B cell (primary cell): ENCODE results near the gene IFT43. TPM values are rescaled to one million over a fixed set of nuclear protein-coding genes. Genes with fewer than 3 reads are reported as not detected.

Experiments used
- ATAC-seq: fragments of 200-7000 bp; cut with Tn5 transposase; one replicate; pipeline ENCODE4 v1.10.0; 2021; ENCODE audit warnings: low read depth, mild to moderate bottlenecking, moderate number of reproducible peaks, moderate library complexity
- CTCF ChIA-PET: fragments of 350-600 bp; sonication (Branson Sonifier 250); formaldehyde crosslinking; loops from one replicate; lab custom pipeline; 2021; ENCODE audit warnings: antibody characterized with exemption, inconsistent platforms; lab: Charles Lee
- POLR2A ChIA-PET: fragments of 350-600 bp; sonication (Branson Sonifier 250); formaldehyde crosslinking; loops from one replicate; lab custom pipeline; 2021; ENCODE audit warnings: antibody characterized with exemption; lab: Charles Lee
- DNase-seq: peaks from one replicate; pipeline ENCODE4 v3.0.0; 2013
- H2AFZ ChIP-seq: 2 replicates; pipeline ENCODE4 v1.6.1; 2012; ENCODE audit warnings: mild to moderate bottlenecking, low read depth, low read length; ENCODE audit not compliant: insufficient read depth, poor library complexity, severe bottlenecking
- H3K27ac ChIP-seq, 2 donors: 1 replicate in 1 of 2; 2 replicates in 1 of 2; pipeline ENCODE4 v1.5.1; 2012 to 2013; ENCODE audit warnings: low read length in 2 of 2, mild to moderate bottlenecking in 2 of 2, moderate library complexity in 1 of 2
- H3K27me3 ChIP-seq, 4 experiments: fragments of 200-600 bp in 1 of 4; sonication (generic) in 1 of 4; replicated peaks in 1 of 4; 1 replicate in 2 of 4; 2 replicates in 2 of 4; pipeline versions ENCODE4 v1.6.1 to v1.7.0; 2013 to 2016; ENCODE audit warnings: low read length in 3 of 4, mild to moderate bottlenecking in 2 of 4, mixed read lengths in 1 of 4, moderate library complexity in 1 of 4; ENCODE audit not compliant: insufficient read depth in 4 of 4, control insufficient read depth in 3 of 4; ENCODE audit errors: control extremely low read depth in 1 of 4
- H3K36me3 ChIP-seq, 2 experiments: replicated peaks in 1 of 2; 1 replicate in 1 of 2; 2 replicates in 1 of 2; pipeline versions ENCODE4 v1.6.1 to v1.7.1; 2013; ENCODE audit warnings: low read length in 1 of 2; ENCODE audit not compliant: insufficient read depth in 2 of 2, control insufficient read depth in 1 of 2; ENCODE audit errors: control extremely low read depth in 1 of 2, extremely low read depth in 1 of 2
- H3K4me1 ChIP-seq, 2 donors: fragments of 200-600 bp in 1 of 2; sonication (generic) in 1 of 2; 1 replicate in 1 of 2; 2 replicates in 1 of 2; pipeline versions ENCODE4 v1.5.1 to v1.6.1; 2013 to 2017; ENCODE audit warnings: low read length in 2 of 2; ENCODE audit not compliant: control insufficient read depth in 2 of 2, insufficient read depth in 2 of 2
- H3K4me2 ChIP-seq: replicated peaks from 2 replicates; pipeline ENCODE3; 2012; ENCODE audit warnings: mild to moderate bottlenecking, low read depth, low read length; ENCODE audit not compliant: poor library complexity, severe bottlenecking
- H3K4me3 ChIP-seq, 5 experiments: fragments of 200-600 bp in 1 of 5; sonication (generic) in 1 of 5; 1 replicate in 3 of 5; 2 replicates in 2 of 5; pipeline versions ENCODE4 v1.5.1 to v1.7.0; 2011 to 2016; ENCODE audit warnings: low read length in 4 of 5, mild to moderate bottlenecking in 4 of 5, low read depth in 2 of 5, control low read depth in 1 of 5, moderate library complexity in 1 of 5; ENCODE audit not compliant: insufficient read depth in 1 of 5; ENCODE audit errors: control extremely low read depth in 1 of 5, extremely low read depth in 1 of 5
- H3K79me2 ChIP-seq: fragments of 200-600 bp; sonication (generic); one replicate; pipeline ENCODE4 v1.6.0; 2016; ENCODE audit warnings: low read length; ENCODE audit not compliant: control insufficient read depth, insufficient read depth
- H3K9ac ChIP-seq: fragments of 200-600 bp; sonication (generic); 2 replicates; pipeline ENCODE4 v1.6.1; 2017; ENCODE audit warnings: mild to moderate bottlenecking, low read length, moderate library complexity
- H3K9me3 ChIP-seq, 3 donors: one replicate each; pipeline versions ENCODE4 v1.6.1 to v1.7.1; 2013; ENCODE audit warnings: low read length in 2 of 3; ENCODE audit not compliant: control insufficient read depth in 2 of 3, insufficient read depth in 1 of 3; ENCODE audit errors: control extremely low read depth in 1 of 3
- H4K20me1 ChIP-seq: 2 replicates; pipeline ENCODE4 v1.6.0; 2012; ENCODE audit warnings: mild to moderate bottlenecking, low read length; ENCODE audit not compliant: insufficient read depth, control insufficient read depth, poor library complexity, severe bottlenecking
- H3K27ac Mint-ChIP-seq: one replicate; pipeline ENCODE4 v1.8.0; 2021; ENCODE audit warnings: mixed read lengths
- H3K27me3 Mint-ChIP-seq: one replicate; pipeline ENCODE4 v1.8.0; 2021; ENCODE audit warnings: mixed read lengths
- H3K4me1 Mint-ChIP-seq: one replicate; pipeline ENCODE4 v1.8.0; 2021; ENCODE audit warnings: mixed read lengths
- H3K4me3 Mint-ChIP-seq: one replicate; pipeline ENCODE4 v1.8.0; 2021; ENCODE audit warnings: mixed read lengths
- H3K9me3 Mint-ChIP-seq: one replicate; pipeline ENCODE4 v1.8.0; 2022; ENCODE audit warnings: mixed read lengths; ENCODE audit not compliant: insufficient read depth
- CTCF ChIP-seq: fragments of 200-600 bp; IDR thresholded peaks from one replicate; pipeline ENCODE4 v1.8.0; 2022; ENCODE audit warnings: antibody characterized with exemption, mild to moderate bottlenecking
- EZH2 ChIP-seq: IDR thresholded peaks from 2 replicates; pipeline ENCODE4 v1.6.1; 2012; ENCODE audit warnings: borderline replicate concordance, low read depth, mild to moderate bottlenecking, moderate library complexity, low read length; ENCODE audit not compliant: insufficient read depth, poor library complexity, severe bottlenecking
- WGBS: methylation state at CpG from one replicate; pipeline ENCODE4 v1.1.5; 2013; ENCODE audit warnings: missing lambda C conversion rate; ENCODE audit not compliant: insufficient coverage; 5-methylcytosine and 5-hydroxymethylcytosine counted together
- intact Hi-C: fragments of 100-400 bp; cut with micrococcal nuclease; formaldehyde crosslinking; loops from one replicate; pipeline ENCODE4 v1.10.0; 2022
- polyA plus RNA-seq: library from polyadenylated mRNA; depleted of rRNA; stranded (reverse); fragments of >200 nt; gene quantifications from 2 replicates; pipeline ENCODE4 v1.2.3, GENCODE V29; 2012
- total RNA-seq, 2 donors: library from RNA; stranded (reverse); fragments of 120-200 nt in 1 of 2; gene quantifications; 1 replicate in 1 of 2; 2 replicates in 1 of 2; pipeline versions ENCODE4 v1.2.3 to v1.2.4, GENCODE V29; 2013 to 2022

Gene IFT43
- total and polyA plus RNA-seq, 2 donors (not counting 1 experiment from before 2014, with no cell fraction given), result 14.7 to 21.5 TPM

GRCh38 chr14:76053572-76054355 lies 68.2 kb downstream of the IFT43 start:
- 93% methylated on average over 11 of the region's 15 CpGs for WGBS
- ChIA-PET CTCF (interaction anchor here (1.2 to 4.0 kb wide), 8 partner anchors 19 to 594 kb away, joined by 3 to 46 read pairs (median 5); no protein-coding TSS in a partner anchor), POLR2A (no interaction called here)
- H3K4me2 ChIP-seq, result no peak overlapping the region
- TF ChIP-seq CTCF, result no peak
- TF ChIP-seq EZH2, result no peak
- H2AFZ ChIP-seq, result no peak overlapping the region
- intact Hi-C loops, result no loop called here
- no peaks in the 10 kb centered on the region for H3K4me1 ChIP-seq
- no peaks in the 10 kb centered on the region for H3K9me3 ChIP-seq
- no peak overlapping the region for H3K27ac ChIP-seq
- ATAC-seq (no peak), DNase-seq (no peak)
- no peak overlapping the region for H3K9ac ChIP-seq
- no peaks in the 10 kb centered on the region for H3K9me3 Mint-ChIP-seq
- H3K4me1 Mint-ChIP-seq, result no peaks in the 10 kb centered on the region
- no peaks in the 10 kb centered on the region for H3K79me2 ChIP-seq
- H4K20me1 ChIP-seq, result peaks cover 8% of the 10 kb centered on the region
- no peak overlapping the region for H3K4me3 ChIP-seq
- no peak overlapping the region for H3K4me3 Mint-ChIP-seq
- no peaks in the 10 kb centered on the region for H3K27me3 ChIP-seq
- no peaks in the 10 kb centered on the region for H3K36me3 ChIP-seq
- H3K27me3 Mint-ChIP-seq, result no peaks in the 10 kb centered on the region
- no peak overlapping the region for H3K27ac Mint-ChIP-seq

- peaks cover 3% of the 10 kb centered on the region in 2 experiments for H3K36me3 ChIP-seq
- no peak for ATAC-seq
- no peak overlapping the region for H3K9ac ChIP-seq
- no peaks in the 10 kb centered on the region for H3K9me3 ChIP-seq
- no peak for DNase-seq
- no peaks in the 10 kb centered on the region for H3K9me3 Mint-ChIP-seq
- no peaks in the 10 kb centered on the region for H3K27me3 ChIP-seq
- no peaks in the 10 kb centered on the region for H3K4me1 ChIP-seq
- ChIA-PET CTCF (interaction anchor here (1.0 kb wide), 2 partner anchors 11 to 298 kb away, joined by 3 read pairs; no protein-coding TSS in a partner anchor), POLR2A (no interaction called here)
- H3K27me3 Mint-ChIP-seq, result no peaks in the 10 kb centered on the region
- no CpG with 5 or more reads among the region's 3 CpGs for WGBS
- no peak overlapping the region for H3K27ac ChIP-seq
- H4K20me1 ChIP-seq, result peaks cover 8% of the 10 kb centered on the region
- no peak overlapping the region for H2AFZ ChIP-seq
- no peaks in the 10 kb centered on the region for H3K4me1 Mint-ChIP-seq
- TF ChIP-seq EZH2, result no peak
- TF ChIP-seq CTCF, result no peak
- H3K79me2 ChIP-seq, result no peaks in the 10 kb centered on the region
- H3K4me2 ChIP-seq, result no peak overlapping the region
- intact Hi-C loops, result no loop called here
- no peak overlapping the region for H3K4me3 Mint-ChIP-seq
- no peak overlapping the region for H3K27ac Mint-ChIP-seq
- H3K4me3 ChIP-seq, result no peak overlapping the region
Measured at GRCh38 chr14:76055330-76055729, 69.8 kb downstream of the IFT43 start.
